Ishikawa (cell line): ENCODE data around the gene GDI1.

ENCODE experiments used
- CEBPB ChIP-seq: IDR thresholded peaks from 2 replicates; pipeline ENCODE4 v1.6.1; 2012
- CREB1 ChIP-seq: IDR thresholded peaks from 2 replicates; pipeline ENCODE4 v1.6.1; 2012; ENCODE audit warnings: low read depth
- EGR1 ChIP-seq: IDR thresholded peaks from 2 replicates; pipeline ENCODE4 v1.6.1; 2012
- EP300 ChIP-seq: IDR thresholded peaks from 2 replicates; pipeline ENCODE4 v1.6.1; 2012; ENCODE audit warnings: borderline replicate concordance
- FOXM1 ChIP-seq: IDR thresholded peaks from 2 replicates; pipeline ENCODE4 v1.6.1; 2012; ENCODE audit warnings: low read depth, borderline replicate concordance
- MAX ChIP-seq: IDR thresholded peaks from 2 replicates; pipeline ENCODE4 v1.6.1; 2012
- NFIC ChIP-seq: IDR thresholded peaks from 2 replicates; pipeline ENCODE4 v1.6.1; 2012
- RAD21 ChIP-seq: IDR thresholded peaks from 2 replicates; pipeline ENCODE4 v1.6.1; 2012; ENCODE audit warnings: low read depth
- REST ChIP-seq: IDR thresholded peaks from 2 replicates; pipeline ENCODE4 v1.6.1; 2012; ENCODE audit warnings: low read depth, mild to moderate bottlenecking
- TAF1 ChIP-seq: IDR thresholded peaks from 2 replicates; pipeline ENCODE4 v1.6.1; 2012; ENCODE audit warnings: low read depth, mild to moderate bottlenecking
- TCF12 ChIP-seq: IDR thresholded peaks from 2 replicates; pipeline ENCODE4 v1.6.1; 2012; ENCODE audit warnings: low read depth
- TEAD4 ChIP-seq: IDR thresholded peaks from 2 replicates; pipeline ENCODE4 v1.6.1; 2012
- USF1 ChIP-seq: IDR thresholded peaks from 2 replicates; pipeline ENCODE4 v1.6.1; 2012
- YY1 ChIP-seq: IDR thresholded peaks from 2 replicates; pipeline ENCODE4 v1.6.1; 2012; ENCODE audit warnings: low read depth
- ZBTB7A ChIP-seq: IDR thresholded peaks from 2 replicates; pipeline ENCODE4 v1.6.1; 2012; ENCODE audit warnings: low read depth

Gene GDI1

GRCh38 chrX:154445776-154446175 lies 8.8 kb downstream of the GDI1 start:
- TF ChIP-seq MAX (no peak), ZBTB7A (no peak), RAD21 (no peak), EP300 (no peak), USF1 (no peak), REST (no peak), FOXM1 (no peak), TCF12 (no peak), CREB1 (no peak)

- TF ChIP-seq USF1 = no peak
- TF ChIP-seq EP300 = no peak
- no peak for TF ChIP-seq TCF12
- TF ChIP-seq EGR1 = no peak
- TF ChIP-seq ZBTB7A = no peak
- no peak for TF ChIP-seq TAF1
- TF ChIP-seq CEBPB = no peak
- TF ChIP-seq FOXM1 = no peak
- no peak for TF ChIP-seq CREB1
- no peak for TF ChIP-seq YY1
- no peak for TF ChIP-seq MAX
- TF ChIP-seq REST = no peak
- TF ChIP-seq NFIC = no peak
- no peak for TF ChIP-seq RAD21
- TF ChIP-seq TEAD4 = no peak
These were observed 9.5 kb downstream of the GDI1 start for GRCh38 chrX:154446430-154446829.

GRCh38 chrX:154448484-154448883 lies 11.5 kb downstream of the GDI1 start:
- no peak for TF ChIP-seq ZBTB7A
- TF ChIP-seq FOXM1 = no peak
- no peak for TF ChIP-seq YY1
- TF ChIP-seq TEAD4 = no peak
- no peak for TF ChIP-seq TAF1
- no peak for TF ChIP-seq CREB1
- TF ChIP-seq NFIC = no peak

GRCh38 chrX:154449618-154450017 lies 12.7 kb downstream of the GDI1 start:
- TF ChIP-seq TCF12 = no peak

GRCh38 chrX:154450312-154450711 lies 13.4 kb downstream of the GDI1 start:
- TF ChIP-seq ZBTB7A = no peak
- TF ChIP-seq CEBPB = no peak
- TF ChIP-seq RAD21 = no peak
- TF ChIP-seq TCF12 = no peak
- TF ChIP-seq MAX = no peak
- TF ChIP-seq TAF1 = no peak
- TF ChIP-seq EGR1 = no peak
- no peak for TF ChIP-seq REST
- no peak for TF ChIP-seq USF1
- TF ChIP-seq NFIC = no peak
